Activated T-helper 2 cell treated with anti-CD3 and anti-CD28 coated beads, Interferon-gamma antibody, Interleukin-2, Interleukin-4, amounts not matched to agents 10 μg/mL and 5 μg/mL and 100 μg/mL, durations not matched to agents 14 hours and 24 hours and 36 hours (primary cell): ENCODE measurements around the gene ABI2. TPM values are rescaled to one million over a fixed set of nuclear protein-coding genes. Genes with fewer than 3 reads are reported as not detected.
A peak's percentile ranks its signal among the peaks of the same experiment; 100 is the strongest.

ENCODE experiments used
- DNase-seq: peaks from one replicate; pipeline ENCODE4 v3.0.0; 2021; ENCODE audit warnings: low spot score
- H3K27ac Mint-ChIP-seq: one replicate; pipeline ENCODE4 v1.8.0; 2021; ENCODE audit warnings: mixed read lengths
- H3K27me3 Mint-ChIP-seq: one replicate; pipeline ENCODE4 v1.8.0; 2021; ENCODE audit warnings: low read depth, mixed read lengths
- H3K36me3 Mint-ChIP-seq: one replicate; pipeline ENCODE4 v1.8.0; 2021; ENCODE audit warnings: low read depth, mixed read lengths
- H3K4me1 Mint-ChIP-seq: one replicate; pipeline ENCODE4 v1.8.0; 2021; ENCODE audit warnings: low read depth, mixed read lengths
- H3K4me3 Mint-ChIP-seq: one replicate; pipeline ENCODE4 v1.8.0; 2021; ENCODE audit warnings: low read depth, mild to moderate bottlenecking, moderate library complexity, mixed read lengths
- H3K9me3 Mint-ChIP-seq: one replicate; pipeline ENCODE4 v1.8.0; 2021; ENCODE audit warnings: mixed read lengths
- intact Hi-C: fragments of 100-400 bp; cut with micrococcal nuclease; formaldehyde crosslinking; loops from one replicate; pipeline ENCODE4 v1.15.1; 2023
- total RNA-seq: library from RNA; stranded (reverse); gene quantifications from 2 replicates; pipeline ENCODE4 v1.2.3, GENCODE V29; 2022

ABI2 gene
- total RNA-seq, 1 donor from 2014 or later, result 36.2 TPM

DNA sequence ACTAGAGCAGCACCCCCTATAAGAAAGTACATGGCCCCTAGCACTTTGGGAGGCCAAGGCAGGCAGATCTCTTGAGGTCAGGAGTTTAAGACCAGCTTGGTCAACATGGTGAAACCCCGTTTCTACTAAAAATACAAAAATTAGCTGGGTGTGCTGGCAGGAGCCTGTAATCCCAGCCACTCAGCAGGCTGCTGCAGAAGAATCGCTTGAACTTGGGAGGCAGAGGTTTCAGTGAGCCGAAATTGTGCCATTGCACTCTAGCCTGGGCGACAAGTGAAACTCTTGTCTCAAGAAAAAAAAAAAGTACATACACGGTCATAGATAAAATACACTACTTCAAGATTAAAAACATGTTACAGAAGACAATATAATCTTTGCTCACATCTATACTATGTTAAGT, 143.1 kb downstream of the ABI2 start:
- no peaks in the 10 kb centered on the region for H3K36me3 Mint-ChIP-seq
- no peaks in the 10 kb centered on the region for H3K9me3 Mint-ChIP-seq
- H3K27me3 Mint-ChIP-seq, result peaks cover 4% of the 10 kb centered on the region
- no peaks in the 10 kb centered on the region for H3K4me1 Mint-ChIP-seq
- no peak overlapping the region for H3K27ac Mint-ChIP-seq
- H3K4me3 Mint-ChIP-seq, result no peak overlapping the region
- DNase-seq, result no peak
- intact Hi-C loops, result no loop called here

DNA sequence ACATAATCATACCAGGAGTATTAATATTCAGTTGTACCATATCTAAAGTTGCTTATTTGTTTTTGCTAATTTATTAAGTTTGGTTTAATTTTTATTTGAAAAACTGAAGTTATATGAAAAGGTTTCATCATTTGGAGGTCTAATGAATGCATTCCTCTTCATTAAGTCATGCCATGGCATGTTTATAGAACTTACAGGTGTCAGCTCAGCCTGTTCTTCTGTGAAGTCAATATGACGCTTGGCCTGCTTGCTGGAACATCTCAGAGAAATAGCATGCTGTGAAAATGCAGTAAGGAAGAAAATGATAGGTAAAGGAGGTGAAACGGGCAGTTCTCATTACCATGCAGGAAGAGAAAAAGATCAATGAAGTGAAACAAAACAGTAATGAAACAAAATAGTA, 148.7 kb downstream of the ABI2 start:
- DNase-seq, result no peak
- Mint-ChIP-seq H3K27ac (no peak overlapping the region), H3K9me3 (no peaks in the 10 kb centered on the region), H3K4me1 (no peaks in the 10 kb centered on the region), H3K27me3 (no peaks in the 10 kb centered on the region), H3K36me3 (no peaks in the 10 kb centered on the region), H3K4me3 (no peak overlapping the region)
- intact Hi-C loops, result no loop called here

DNA sequence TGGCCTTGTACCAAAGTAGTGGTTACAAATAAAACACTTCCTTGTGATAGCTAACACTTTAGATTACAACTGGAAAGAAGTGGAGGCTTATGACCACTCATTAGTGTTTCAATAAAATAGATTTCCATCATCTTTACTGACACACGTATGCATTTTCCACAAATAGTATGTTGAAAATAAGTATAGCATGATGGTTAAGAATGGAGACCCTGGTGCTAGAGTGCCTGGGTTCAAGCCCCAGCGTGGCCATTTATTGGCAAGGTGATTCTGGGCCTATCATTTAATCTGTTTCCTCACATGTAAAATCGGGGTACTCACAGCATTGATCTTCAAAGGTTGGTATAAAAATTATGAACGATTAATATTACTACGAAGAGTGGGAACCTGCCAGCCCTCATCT, 152.4 kb downstream of the ABI2 start:
- intact Hi-C loops, result loop anchor here (5.0 kb wide), 2 partner anchors 227 to 427 kb away; partner anchors contain the start of gene CD28
- no peaks in the 10 kb centered on the region for H3K36me3 Mint-ChIP-seq
- no peak for DNase-seq
- no peaks in the 10 kb centered on the region for H3K27me3 Mint-ChIP-seq
- H3K4me3 Mint-ChIP-seq, result no peak overlapping the region
- H3K27ac Mint-ChIP-seq, result no peak overlapping the region
- H3K9me3 Mint-ChIP-seq, result no peaks in the 10 kb centered on the region
- peaks cover 4% of the 10 kb centered on the region for H3K4me1 Mint-ChIP-seq

DNA sequence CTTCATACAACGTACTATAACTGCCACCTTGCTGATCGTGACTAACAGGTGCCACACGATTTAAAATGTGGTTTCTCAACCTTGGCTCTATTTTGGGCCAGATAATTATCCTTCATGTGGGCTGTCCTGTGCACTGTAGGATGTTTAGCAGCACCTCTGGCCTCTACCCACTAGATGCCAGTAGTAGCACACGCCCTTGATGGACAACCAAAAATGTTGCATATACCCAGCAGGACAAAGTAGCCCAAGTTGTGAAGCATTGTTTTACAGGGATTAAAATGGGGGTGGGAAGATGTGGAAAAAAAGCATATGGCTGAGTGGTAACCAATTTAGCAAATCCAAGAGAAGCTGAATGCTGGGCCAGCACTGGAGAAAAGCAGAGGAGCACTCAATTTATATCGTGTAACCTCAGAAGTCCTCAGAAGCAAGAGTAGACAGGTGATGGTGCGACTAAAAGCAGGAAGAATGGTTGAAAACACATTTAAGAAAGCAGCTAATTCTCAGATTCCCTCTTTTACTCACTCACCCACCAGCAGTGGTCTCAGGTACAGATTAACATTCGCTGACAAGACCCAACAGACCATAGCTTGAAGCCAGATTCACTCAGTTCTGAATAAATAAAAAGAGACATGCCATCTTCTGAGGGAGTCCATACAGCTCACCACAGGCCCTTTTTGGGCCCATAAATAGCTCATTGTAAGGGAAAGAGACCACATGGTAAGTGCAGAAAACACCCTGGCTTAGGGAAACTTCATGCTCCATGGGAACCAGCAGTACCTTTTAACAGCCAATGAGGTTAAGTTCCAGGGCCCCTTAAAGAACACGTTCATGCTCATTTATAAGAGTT, 156.3 kb downstream of the ABI2 start:
- H3K4me1 Mint-ChIP-seq, result peaks cover 6% of the 10 kb centered on the region
- H3K9me3 Mint-ChIP-seq, result no peaks in the 10 kb centered on the region
- H3K27me3 Mint-ChIP-seq, result no peaks in the 10 kb centered on the region
- no peaks in the 10 kb centered on the region for H3K36me3 Mint-ChIP-seq
- DNase-seq, result peak; percentile 33
- no peak overlapping the region for H3K4me3 Mint-ChIP-seq
- H3K27ac Mint-ChIP-seq, result no peak overlapping the region
- intact Hi-C loops, result loop anchor here (1.0 to 5.0 kb wide), 4 partner anchors 167 to 423 kb away; partner anchors contain the start of gene CD28

DNA sequence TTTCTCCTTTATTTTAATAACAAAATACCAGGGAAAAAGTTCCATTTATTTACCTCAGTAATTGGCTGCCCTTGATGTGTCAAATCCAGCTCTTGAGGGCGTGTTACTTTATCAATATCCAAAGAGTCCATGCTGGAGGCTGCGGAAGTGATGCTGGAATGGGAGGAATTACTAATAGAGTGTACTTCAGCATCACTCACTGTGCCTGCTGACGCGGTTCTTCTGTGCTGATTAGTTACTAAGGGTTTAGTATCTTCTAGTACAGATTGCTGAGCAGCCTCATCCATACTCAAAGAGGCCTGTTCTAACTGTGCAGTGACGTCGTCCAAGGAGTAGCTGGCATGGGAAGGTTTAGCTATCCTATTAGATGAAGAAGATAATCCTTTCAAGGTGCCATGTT, 161.3 kb downstream of the ABI2 start:
- intact Hi-C loops, result no loop called here
- no peak for DNase-seq
- no peak overlapping the region for H3K4me3 Mint-ChIP-seq
- peaks cover 18% of the 10 kb centered on the region for H3K4me1 Mint-ChIP-seq
- no peaks in the 10 kb centered on the region for H3K27me3 Mint-ChIP-seq
- no peak overlapping the region for H3K27ac Mint-ChIP-seq
- H3K9me3 Mint-ChIP-seq, result no peaks in the 10 kb centered on the region
- H3K36me3 Mint-ChIP-seq, result no peaks in the 10 kb centered on the region

DNA sequence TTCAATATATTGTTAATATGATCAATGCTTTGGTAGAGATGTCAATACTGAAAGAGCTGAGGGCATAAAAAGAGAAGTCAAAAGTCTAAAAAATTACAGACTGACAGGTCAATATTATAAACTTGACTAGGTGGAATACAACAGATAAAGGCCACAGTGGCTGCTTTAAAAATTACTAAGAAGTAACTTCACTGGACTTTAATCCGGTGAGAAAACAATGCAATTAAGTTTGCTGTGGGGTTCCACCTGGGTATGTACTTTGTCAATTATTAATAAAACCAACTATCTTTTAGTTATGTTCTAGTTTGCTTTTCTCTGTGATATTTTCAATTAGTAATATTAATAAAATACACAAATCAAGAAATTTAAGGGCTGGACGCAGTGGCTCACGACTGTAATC, 162.2 kb downstream of the ABI2 start:
- H3K4me1 Mint-ChIP-seq, result peaks cover 18% of the 10 kb centered on the region
- intact Hi-C loops, result loop anchor here (5.0 kb wide), 1 partner anchor 42 kb away; no protein-coding TSS in a partner anchor
- H3K27ac Mint-ChIP-seq, result no peak overlapping the region
- H3K36me3 Mint-ChIP-seq, result peaks cover 2% of the 10 kb centered on the region
- no peak overlapping the region for H3K4me3 Mint-ChIP-seq
- DNase-seq, result no peak
- H3K27me3 Mint-ChIP-seq, result no peaks in the 10 kb centered on the region
- H3K9me3 Mint-ChIP-seq, result no peaks in the 10 kb centered on the region

DNA sequence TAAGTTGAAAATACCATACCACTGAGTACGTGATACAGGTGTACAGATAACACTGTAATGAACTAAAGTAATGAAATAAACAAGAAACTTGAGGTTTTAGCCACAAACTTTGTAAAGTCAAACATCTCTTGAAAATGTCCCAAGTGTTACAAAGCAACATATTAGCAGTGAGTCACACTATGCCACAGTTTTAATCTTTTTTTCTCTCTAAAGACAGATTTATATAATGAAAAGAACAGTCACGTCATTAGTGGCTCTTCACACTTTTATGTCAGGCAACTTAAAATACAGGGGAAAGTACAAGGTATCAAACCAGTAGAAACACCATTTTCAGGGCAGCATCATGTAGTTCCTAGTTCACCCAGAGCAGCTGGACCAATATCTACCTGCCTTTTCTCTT, 164.8 kb downstream of the ABI2 start:
- H3K4me1 Mint-ChIP-seq, result peaks cover 17% of the 10 kb centered on the region
- H3K4me3 Mint-ChIP-seq, result no peak overlapping the region
- intact Hi-C loops, result loop anchor here (2.0 to 5.0 kb wide), 2 partner anchors 39 to 86 kb away; no protein-coding TSS in a partner anchor
- no peaks in the 10 kb centered on the region for H3K27me3 Mint-ChIP-seq
- H3K9me3 Mint-ChIP-seq, result no peaks in the 10 kb centered on the region
- H3K36me3 Mint-ChIP-seq, result peaks cover 2% of the 10 kb centered on the region
- DNase-seq, result no peak
- no peak overlapping the region for H3K27ac Mint-ChIP-seq

Other genes starting within 250 kb of the ABI2 start
- 21.0 and 23.2 TPM in 2 replicates for gene CYP20A1, start 89.4 kb upstream of the ABI2 start, total RNA-seq
- 2.8 and 4.6 TPM in 2 replicates for gene RAPH1, start 206.9 kb downstream of the ABI2 start, total RNA-seq